ENCODE results near the gene SETBP1.

Gene SETBP1

DNA sequence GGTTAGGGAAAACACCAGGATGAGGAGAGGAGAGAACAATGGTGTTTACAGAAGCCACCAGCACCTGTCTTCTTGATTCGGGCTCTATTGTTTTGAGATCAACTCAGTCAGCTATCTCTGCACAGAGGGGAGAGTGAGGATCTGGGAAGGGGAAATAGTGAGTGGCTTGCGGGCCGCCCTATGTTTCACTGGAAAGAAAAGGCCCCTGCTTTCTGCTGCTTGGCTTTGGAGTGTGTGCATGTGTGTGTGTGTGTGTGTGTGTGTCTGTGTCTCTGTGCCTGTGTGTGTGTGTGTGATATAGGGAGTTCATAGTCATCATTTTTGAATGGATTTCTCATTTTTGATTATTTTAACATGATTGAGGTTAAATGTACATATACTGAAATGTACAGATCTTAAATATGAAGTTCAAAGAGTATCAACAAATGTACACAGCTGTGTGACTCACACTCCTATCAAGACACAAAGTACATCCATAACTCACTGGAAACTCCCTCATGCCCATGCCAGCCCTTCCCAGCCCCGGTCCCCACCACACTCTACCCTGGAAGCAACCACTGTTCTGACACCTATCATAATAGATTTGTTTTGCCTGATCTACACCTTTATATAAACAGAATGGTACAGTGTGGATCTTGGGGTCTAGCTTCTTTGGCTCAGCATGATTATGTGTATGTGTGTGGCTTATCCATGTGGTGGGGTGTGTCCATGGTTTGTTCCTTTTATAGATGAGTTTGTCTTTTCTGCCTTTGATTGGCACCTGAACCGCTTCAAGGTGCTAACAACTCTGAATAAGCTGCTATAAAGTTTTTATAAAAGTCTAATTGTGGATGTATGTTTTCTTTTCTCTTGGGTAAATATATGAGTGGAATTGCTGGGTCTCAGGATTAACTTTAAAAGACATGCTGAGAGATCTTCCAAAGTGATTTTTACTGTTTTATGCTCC is 258.3 kb downstream of the SETBP1 start:
- DNase-seq (ENCODE audit: low spot score) = no peak

DNA sequence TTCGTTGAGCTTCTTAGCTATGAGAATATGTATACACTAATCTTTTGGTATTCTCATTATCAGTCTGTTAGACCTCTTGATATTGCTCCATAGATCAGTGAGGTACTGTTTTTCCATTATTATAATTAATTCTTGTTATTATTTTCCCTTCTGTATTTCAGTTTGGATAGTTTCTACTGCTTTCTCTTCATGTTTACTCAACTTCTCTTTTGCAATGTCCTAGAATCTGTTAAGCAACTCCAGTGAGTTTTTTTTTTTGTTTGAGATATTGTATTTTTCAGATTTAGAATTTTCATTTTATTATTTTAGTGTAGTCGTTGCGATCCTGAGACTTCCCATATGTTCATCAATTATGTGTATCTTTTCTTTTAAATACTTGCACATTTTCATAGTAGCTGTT is 260.8 kb downstream of the SETBP1 start:
- DNase-seq (ENCODE audit: low spot score) = no peak

DNA sequence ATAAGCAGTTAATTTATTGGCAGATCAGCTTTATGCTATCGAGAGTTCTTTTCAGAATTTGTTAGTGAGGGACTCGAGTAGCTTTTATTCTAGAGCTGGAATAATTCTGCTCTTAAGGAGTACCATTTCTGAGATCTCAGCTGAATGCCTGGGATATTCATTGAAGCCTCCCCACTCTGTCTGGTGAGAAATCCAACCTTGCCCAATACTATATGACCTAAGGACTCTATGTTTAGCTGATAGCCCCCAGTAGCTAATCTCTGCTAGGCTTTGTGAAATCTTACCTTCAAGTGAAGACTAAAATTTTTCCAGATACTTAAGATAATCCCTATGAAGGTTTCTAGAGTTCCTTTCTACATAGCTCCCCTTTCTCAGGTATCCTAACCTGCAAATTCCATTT is 261.4 kb downstream of the SETBP1 start:
- DNase-seq (ENCODE audit: low spot score) = no peak

DNA sequence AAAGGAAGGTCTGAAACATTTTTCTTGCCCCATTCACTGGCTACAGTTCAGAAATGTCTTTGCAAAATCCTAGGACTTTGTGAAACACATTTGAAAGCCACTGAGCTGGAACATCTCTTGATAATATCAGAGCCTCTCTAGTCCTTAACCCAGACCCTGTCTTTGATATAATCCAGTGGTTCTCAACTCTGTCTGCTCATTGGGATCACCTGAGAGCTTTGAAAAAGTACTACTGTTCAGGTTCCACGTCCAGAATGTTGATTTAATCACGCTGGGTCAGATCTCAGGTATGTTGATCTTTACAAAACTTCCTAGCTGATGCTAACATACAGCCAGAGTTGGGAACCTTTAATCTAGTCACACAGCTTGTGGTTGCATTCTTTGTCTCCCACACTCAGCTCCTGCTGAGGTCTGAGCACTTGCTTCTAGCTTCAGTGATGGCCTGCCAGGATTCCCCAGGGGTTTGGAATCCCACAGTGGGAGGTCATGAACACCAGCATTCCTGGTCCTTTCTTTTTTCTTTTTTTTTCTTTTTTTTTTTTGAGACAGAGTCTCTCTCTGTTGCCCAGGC is 262.7 kb downstream of the SETBP1 start:
- no peak for DNase-seq (ENCODE audit: low spot score)

DNA sequence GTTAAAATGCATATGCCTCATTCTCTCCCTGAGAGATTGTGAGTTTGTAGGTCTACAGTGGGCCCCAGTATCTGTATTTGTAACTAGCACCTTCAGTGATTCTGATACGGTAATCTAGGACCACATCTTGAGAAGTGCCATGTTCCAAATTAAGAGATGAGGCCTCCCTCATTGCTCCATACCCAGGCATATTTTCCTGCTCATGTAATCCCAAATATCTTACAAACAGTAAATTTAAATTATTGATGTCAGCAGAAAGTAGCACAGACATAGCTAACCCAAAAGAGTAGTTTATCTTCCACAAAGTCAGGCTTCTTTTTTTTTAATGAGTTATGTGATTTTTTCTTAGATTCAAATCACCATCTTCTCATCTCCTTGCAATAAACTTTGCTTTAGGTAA is 263.8 kb downstream of the SETBP1 start:
- no peak for DNase-seq (ENCODE audit: low spot score)

DNA sequence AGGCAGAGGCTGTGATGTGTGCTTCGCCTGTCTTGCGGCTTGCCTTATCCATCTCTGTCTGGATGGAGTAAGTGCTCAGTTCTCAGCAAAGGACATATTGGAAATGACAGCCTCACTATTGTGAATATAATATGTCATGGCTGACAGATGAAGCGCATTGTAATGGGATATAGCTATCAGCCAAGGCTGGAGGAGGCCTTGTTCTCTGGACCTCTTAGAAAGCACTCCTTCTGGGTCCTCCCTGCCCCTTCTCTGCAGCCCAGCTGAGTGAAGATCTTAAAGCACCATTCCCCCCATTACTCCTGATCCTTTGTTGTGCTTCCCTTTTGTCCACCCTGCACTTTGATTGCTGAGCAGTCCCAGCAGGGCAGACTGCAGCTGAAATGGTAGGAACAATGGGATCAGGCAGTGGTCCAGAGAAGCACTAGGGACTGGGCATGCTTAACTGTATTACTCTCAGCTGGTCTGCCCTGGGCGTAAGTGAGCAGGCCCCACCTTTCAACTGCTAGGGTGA is 265.3 kb downstream of the SETBP1 start:
- DNase-seq (ENCODE audit: low spot score) = no peak

DNA sequence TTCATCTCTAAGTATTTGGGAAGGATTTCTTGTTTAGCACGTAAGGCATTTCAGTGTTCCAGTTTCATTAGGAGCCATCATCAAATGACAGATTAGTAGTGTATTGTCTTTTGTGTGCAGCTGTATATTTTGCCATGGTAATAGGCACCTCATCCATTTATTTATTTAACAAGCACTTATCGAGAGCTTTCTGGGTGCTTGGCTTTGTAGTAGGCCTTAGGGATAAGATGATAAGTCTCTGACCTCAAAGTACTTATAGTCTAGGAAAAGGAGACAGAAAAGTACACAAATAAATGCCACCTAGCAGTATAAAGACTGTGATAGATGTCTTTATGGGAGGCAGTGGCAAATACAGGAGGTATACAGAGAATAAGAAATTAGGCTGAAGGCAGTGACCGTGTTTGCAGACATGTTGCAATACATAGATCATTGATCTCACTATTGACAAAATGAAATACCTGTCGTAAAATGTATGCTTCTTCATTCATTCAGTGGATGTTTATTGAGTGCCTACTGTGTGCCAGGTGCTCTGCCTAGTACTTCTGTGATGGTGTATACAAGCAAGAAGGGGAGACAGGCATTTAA is 265.9 kb downstream of the SETBP1 start:
- no peak for DNase-seq (ENCODE audit: low spot score)

DNA sequence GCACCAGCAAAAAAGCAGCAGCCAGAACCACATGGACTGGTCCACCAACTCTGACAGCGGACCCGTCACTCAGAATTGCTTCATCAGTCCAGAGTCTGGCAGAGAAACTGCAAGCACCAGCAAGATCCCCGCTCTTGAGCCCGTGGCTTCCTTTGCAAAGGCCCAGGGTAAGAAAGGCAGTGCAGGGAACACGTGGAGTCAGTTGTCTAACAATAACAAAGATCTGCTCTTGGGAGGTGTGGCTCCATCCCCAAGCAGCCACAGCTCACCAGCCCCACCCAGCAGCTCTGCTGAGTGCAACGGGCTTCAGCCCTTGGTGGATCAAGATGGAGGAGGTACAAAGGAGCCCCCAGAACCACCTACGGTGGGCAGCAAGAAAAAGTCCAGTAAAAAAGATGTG is 269.3 kb downstream of the SETBP1 start:
- no peak for DNase-seq (ENCODE audit: low spot score)

DNA sequence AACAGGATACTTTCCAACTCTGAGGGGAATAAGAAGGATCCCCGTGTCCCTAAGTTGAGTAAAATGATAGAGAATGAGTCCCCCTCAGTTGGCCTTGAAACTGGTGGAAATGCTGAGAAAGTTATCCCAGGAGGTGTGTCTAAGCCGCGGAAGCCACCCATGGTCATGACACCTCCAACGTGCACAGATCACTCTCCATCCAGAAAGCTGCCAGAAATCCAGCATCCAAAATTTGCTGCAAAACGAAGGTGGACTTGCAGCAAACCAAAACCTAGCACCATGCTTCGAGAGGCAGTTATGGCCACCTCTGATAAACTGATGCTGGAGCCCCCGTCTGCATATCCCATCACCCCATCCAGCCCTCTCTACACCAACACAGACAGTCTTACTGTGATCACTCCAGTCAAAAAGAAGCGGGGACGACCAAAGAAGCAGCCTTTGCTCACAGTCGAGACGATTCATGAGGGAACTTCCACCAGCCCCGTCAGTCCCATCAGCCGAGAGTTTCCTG is 270.1 kb downstream of the SETBP1 start:
- DNase-seq (ENCODE audit: low spot score) = no peak

DNA sequence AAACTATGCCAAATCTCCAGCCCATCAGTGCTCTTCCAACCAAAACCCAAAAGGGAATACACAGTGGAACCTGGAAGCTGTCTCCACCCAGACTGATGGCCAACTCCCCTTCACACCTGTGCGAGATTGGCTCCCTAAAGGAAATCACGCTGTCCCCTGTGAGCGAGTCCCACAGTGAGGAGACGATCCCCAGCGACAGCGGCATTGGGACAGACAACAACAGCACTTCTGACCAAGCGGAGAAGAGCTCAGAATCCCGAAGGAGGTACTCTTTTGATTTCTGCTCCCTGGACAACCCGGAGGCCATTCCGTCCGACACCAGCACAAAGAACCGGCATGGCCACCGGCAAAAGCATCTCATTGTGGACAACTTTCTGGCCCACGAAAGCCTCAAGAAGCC is 271.1 kb downstream of the SETBP1 start:
- no peak for DNase-seq (ENCODE audit: low spot score)

DNA sequence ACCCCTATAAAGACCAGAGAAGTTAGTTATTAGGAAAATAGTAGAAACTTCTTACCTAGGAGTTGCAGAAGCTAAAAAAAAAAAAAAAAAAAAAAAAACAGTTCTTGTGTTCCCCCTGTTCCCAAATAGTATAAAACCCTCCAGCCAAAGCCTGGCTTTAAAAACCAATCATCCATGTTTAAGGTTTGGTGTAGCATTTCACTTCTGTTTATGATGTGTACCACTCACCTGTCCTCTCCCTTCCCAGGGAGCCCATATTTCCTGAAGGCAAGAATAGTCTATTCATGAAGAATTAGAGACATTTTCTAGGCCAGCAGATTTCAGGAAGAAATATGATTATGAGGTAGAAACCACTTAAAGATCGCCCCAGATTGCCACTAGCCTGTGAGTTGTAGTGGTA is 273.6 kb downstream of the SETBP1 start:
- no peak for DNase-seq (ENCODE audit: low spot score)

DNA sequence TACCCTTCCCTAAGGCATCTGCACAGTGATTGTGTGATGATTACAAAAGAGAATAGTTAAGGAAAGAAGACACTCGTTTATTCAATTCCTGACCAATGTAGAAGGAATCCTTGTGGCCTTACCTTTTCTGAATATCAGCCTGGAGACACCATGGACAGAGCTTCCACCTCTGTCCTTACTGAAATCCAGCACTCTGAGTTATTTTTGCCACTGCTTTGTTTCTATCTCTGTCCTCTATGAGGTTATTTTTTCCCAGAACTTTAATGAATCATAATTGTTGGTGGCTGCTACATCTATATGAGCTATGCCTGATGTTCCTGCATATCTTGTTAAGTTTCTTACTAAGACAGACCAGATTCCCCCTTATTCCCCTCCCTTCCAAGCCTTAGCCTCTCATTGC is 275.1 kb downstream of the SETBP1 start:
- DNase-seq (ENCODE audit: low spot score) = no peak

DNA sequence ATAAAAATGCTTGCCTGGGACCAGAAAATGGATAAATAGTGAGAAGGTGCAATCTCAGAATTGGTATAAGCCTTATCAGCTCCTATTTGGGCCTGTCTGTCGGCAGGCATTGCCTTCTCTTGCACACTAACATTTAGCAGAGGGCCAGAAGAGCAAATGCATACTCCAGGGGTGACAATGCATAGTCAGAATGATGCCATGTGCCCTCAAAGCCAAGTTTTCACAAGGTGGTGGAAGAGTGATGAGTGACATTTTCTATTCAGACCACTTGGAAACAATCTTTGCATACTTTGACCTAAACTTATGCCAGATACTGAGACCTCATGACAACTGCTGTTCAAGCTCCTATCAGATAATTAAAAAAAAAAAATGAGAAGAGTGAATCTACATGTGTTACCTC is 276.3 kb downstream of the SETBP1 start:
- no peak for DNase-seq (ENCODE audit: low spot score)

DNA sequence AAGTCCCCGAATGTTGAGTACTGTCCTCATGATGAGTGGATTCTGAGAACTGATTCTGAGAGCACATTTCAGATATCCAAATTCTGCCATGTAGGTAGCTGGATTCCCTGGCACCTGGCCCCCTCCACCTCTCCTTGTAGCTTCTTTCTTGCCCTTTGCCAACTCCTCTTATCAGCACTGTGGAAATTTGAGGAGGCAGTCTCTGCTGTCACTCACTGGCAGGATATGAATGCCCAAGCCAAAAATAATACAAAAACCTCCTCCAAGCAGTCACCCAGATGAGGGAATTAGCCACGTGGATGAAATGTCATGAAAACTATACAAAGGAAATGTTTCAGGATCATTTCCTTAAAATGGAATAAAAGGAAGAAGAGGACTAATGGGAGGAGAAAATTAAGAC is 276.8 kb downstream of the SETBP1 start:
- no peak for DNase-seq (ENCODE audit: low spot score)

DNA sequence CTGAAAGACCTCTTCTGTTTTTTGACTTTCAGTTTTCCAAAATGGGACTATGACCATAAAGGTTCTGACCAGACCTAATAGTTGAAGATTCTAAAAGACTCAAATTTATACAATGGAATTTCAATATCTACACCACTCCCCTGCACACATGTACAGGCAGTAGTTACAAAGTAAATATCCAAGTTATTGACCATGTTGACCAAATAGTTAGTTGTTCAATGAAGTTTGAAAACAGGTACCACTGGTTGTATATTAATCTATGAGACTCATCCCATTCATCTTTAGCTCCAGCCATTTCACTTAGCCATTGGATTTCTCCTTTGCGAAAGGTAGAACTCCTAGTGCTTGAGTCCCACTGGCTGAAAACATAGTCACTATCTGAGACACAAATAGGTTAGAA is 277.4 kb downstream of the SETBP1 start:
- no peak for DNase-seq (ENCODE audit: low spot score)

DNA sequence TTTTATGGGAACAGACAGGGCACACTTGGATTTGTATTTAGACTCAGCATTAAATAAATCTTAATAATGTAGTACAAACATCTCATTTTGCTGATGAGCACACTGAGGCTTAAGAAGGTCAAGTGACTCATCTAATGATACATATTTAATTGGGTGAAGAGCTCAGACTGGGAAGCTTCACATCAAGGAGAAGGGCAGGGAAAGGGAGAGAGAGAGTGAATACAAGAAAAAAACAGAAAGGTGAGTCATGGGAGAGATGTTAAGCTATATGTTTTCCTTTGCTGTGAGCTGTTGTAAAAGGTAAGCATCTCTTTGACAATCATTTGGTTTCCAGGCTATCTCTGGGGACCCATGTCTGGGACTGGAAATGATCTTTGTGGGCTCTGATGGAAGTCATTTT is 277.8 kb downstream of the SETBP1 start:
- no peak for DNase-seq (ENCODE audit: low spot score)

DNA sequence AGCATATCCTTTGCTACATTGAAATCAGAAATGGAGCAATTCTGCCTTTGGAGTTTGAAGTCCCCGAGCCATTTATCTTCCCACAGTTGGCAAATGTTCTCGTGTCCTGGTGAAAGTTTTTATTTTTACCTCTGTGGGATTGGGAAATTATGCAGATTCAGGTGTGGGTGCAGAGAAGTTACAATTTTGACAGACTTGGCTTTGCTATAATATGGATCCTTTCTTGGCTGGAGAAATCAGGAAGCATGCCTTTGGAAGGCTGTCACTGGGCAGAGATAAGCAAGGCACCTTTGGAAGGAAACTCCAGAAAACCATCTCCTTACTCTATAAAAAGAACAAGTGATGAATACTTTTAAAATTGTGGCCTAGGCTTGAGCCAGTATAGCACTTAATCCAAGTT is 278.3 kb downstream of the SETBP1 start:
- DNase-seq (ENCODE audit: low spot score) = no peak

DNA sequence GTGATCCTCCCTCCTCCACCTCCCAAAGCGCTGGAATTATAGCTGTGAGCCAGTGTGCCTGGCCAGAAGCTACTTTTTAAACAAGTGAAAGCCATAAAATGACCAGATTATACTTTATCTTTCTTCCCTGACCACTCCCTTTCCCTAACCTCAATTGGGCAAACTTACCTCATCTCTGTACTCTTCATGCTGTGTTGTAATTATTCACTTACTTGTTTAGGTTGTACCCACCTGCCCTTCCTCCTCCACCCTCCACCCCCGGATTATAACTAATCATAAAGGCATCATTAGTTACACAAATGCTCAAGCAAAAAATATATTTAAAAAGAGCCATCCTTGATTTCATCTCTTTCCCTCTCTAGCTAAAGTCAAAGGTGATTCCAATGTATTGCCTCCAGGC is 279.9 kb downstream of the SETBP1 start:
- DNase-seq (ENCODE audit: low spot score) = no peak

DNA sequence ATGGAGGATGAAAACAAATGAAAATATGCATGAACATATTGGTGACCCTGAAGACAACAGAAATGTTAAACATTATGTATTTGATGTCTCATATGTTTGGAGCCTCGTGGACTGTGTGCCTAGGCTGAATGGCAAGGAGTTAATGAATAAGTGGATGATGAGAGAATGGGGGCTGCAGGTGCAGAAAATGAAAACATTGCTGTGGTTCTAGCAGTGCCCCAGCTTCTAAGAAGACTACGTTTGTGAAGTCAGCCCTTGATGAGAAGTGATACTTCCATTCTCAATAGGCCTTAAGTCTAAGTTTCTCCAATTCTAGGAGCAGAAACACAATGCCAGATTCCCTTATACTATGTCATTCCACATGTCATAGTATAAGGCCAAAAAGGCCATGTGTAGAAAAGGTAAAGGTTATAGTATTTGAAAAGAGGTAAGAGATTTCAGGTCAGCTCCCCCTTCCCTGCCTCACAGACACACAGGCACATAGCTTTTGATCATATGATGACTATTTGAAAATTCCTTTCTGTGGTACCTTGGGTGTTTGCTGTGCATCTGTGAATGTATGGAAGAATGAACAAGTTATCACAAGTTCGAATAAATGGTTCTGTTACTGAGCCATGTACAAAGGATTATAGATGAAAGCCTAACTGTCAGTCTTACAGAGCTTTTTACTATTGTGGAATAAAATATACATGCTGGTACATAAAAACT is 280.8 kb downstream of the SETBP1 start:
- no peak for DNase-seq (ENCODE audit: low spot score)

DNA sequence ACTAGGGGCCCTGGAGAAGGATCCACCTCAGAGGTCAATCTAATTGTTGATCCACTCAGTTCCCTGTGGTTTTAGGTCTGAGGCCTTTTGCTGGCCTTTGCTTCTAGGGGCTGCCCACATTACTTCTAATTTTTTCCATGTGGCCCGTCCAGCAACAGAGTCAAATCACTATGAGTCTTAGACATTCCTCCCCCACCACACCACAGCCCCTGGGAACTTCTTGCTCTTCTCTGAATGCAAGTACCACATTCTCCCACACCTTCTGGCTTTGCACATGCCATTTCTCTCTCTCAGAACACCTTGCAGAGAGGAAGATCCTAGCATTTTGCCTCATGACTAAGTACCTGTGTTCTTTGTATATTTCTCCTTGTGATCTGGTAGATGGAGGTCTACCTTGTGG is 286.9 kb downstream of the SETBP1 start:
- DNase-seq (ENCODE audit: low spot score) = no peak

DNA sequence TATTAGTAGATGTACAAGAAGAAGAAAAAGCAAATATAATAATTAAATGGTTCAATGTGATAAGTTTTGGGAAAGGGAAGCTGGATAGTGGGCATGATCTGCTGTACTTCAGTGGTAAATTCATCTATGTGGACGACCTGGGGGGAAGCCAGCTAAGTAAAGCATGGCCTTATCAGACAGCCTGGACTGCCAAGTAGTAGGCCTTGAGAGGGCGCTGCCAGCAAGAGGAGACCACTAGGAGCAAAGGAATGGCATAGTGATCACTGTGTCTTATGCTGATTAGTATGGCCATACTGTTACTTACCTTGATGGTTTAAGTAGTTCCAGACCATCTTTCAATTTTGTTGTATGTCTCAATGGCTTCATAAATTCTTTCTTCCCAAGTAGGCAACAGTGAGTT is 287.6 kb downstream of the SETBP1 start:
- no peak for DNase-seq (ENCODE audit: low spot score)

DNA sequence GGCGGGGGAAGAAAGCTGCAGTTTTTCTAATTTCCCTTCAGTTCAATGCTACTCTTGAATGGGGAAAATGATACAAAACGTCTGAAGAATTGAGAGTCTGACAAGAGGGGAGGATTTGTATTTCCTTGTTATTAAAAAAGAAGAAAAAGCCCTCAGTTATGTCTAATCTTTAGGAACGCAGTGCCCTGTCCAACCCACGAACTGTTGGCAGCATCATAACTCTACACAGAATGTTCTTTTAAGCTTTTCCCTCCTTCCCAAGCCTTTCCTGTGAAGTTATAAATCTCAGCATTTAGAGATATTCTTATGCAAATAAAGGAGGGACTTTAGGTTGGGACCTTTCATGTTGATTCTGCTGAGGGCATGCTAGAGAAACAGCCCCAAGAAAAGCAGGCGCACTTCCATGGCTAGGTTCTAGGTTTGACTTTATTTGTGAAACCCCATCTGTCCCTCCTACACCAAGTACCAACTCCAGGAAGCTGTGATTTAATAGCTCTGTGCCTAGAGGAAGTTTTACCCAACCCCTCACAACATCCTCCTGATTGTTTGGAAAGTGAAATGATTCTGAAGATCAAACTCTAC is 288.6 kb downstream of the SETBP1 start:
- no peak for DNase-seq (ENCODE audit: low spot score)
